ENCODE results near the gene KLHL36. TPM values are rescaled to one million over a fixed set of nuclear protein-coding genes. Genes with fewer than 3 reads are reported as not detected.

Gene KLHL36
- total RNA-seq, 6 experiments from 2014 or later: 20.1 to 31.3 (median 21.9) TPM

- TF ChIP-seq CTCF (IDR thresholded peaks at IDR 0.05) (no peak), POLR2A (IDR thresholded peaks at IDR 0.05) (no peak)
- H3K27ac ChIP-seq: peak overlapping the region in 1 of 3 donors; percentile 5
These were observed 6.5 kb upstream of the KLHL36 start for GRCh38 chr16:84641643-84642358.

DNA sequence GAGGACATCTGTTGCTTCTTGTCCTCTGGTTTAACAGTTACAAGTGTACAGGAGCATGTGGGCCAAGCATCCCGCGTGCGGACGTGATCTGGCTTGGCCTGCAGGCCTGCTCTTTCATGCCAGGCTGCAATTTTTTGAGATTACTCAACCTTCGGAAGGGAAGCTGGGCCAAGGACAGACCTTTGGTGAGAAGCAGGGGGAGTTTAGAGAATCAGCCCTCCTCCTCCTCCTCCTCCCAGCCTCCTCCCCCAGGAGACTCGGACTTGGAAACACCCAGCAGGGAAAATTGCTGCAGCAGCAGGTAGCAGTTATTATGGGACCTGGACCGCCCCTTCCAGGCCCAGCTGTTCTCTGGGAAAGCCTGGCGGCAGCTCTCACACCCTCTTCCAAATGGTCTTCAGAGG lies 5.1 kb upstream of the KLHL36 start:
- DNase-seq (peak; percentile 76 to 79 (median 76)), ATAC-seq (peak; percentile 78 to 90 (median 84))
- no peak overlapping the region for H3K27ac ChIP-seq

More at GRCh38 chr16:84641643-84642358, 6.5 kb upstream of the KLHL36 start:
- ATAC-seq (no peak), DNase-seq (no peak)
- H3K4me3 ChIP-seq: no peak overlapping the region
- no peaks in the 10 kb centered on the region for H3K9me3 ChIP-seq
- H3K36me3 ChIP-seq: no peaks in the 10 kb centered on the region
- 82% methylated on average over 4 of the region's 6 CpGs for WGBS (ENCODE audit: insufficient coverage, low coverage, low lambda C conversion rate, missing lambda C conversion rate)
- H3K4me1 ChIP-seq: peaks cover 0 to 11% (median 4%) of the 10 kb centered on the region in 4 donors
- no peaks in the 10 kb centered on the region for H3K27me3 ChIP-seq
- intact Hi-C loops (cut with DNase I): no loop called here

DNA sequence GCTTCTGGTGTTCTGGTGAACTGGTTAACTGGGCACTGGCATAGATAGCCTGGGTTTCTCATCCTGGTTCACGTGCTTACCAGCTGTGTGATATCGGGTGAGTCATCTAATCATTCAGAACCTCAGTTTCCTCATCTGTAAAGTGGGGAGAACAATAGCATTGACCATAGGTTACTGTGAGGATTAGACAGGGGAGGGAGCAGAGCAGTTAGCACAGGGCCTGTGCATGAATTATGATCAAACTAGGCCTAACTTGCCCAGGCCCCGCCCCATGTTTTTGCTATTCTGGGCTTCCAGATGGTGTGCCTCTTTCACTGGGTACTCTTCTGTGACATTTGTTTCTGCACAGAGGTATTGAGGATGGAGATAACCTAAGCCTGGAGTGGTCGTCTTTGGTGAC lies 4.6 kb upstream of the KLHL36 start:
- Histone ChIP-seq H3K27ac (no peak overlapping the region), H3K4me3 (no peak overlapping the region), H3K27me3 (no peaks in the 10 kb centered on the region), H3K9me3 (no peaks in the 10 kb centered on the region), H3K4me1 (peaks cover 0 to 11% (median 5%) of the 10 kb centered on the region in 4 donors), H3K36me3 (no peaks in the 10 kb centered on the region)
- TF ChIP-seq CTCF (IDR thresholded peaks at IDR 0.05): no peak
- TF ChIP-seq POLR2A (IDR thresholded peaks at IDR 0.05): no peak
- no peak for ATAC-seq
- DNase-seq: no peak
- intact Hi-C loops (cut with DNase I): no loop called here
- WGBS (ENCODE audit: insufficient coverage, low coverage, low lambda C conversion rate, missing lambda C conversion rate): 100% methylated on average over 1 of the region's 4 CpGs

More for the DNA sequence above, 5.1 kb upstream of the KLHL36 start:
- Histone ChIP-seq H3K36me3 (no peaks in the 10 kb centered on the region), H3K27me3 (no peaks in the 10 kb centered on the region), H3K4me1 (peaks cover 0 to 11% (median 5%) of the 10 kb centered on the region in 4 donors), H3K9me3 (no peaks in the 10 kb centered on the region), H3K4me3 (no peak overlapping the region)
- WGBS (ENCODE audit: insufficient coverage, low coverage, low lambda C conversion rate, missing lambda C conversion rate): 0% methylated on average over 1 of the region's 8 CpGs
- intact Hi-C loops (cut with DNase I): no loop called here
- TF ChIP-seq CTCF (IDR thresholded peaks at IDR 0.05): no peak
- no peak for TF ChIP-seq POLR2A (IDR thresholded peaks at IDR 0.05)

- Histone ChIP-seq H3K36me3 (peaks cover 0 to 16% (median 3%) of the 10 kb centered on the region in 4 donors), H3K27ac (peak overlapping the region; percentile 70 to 85 (median 79)), H3K9me3 (no peaks in the 10 kb centered on the region), H3K4me3 (peak overlapping the region; percentile 72 to 81 (median 77)), H3K4me1 (peaks cover 0 to 6% (median 3%) of the 10 kb centered on the region in 4 donors), H3K27me3 (no peaks in the 10 kb centered on the region)
- DNase-seq: peak; percentile 68 to 78 (median 74)
- intact Hi-C loops (cut with DNase I): no loop called here
- TF ChIP-seq POLR2A (IDR thresholded peaks at IDR 0.05) (no peak), CTCF (IDR thresholded peaks at IDR 0.05) (no peak)
- WGBS (ENCODE audit: insufficient coverage, low coverage, low lambda C conversion rate, missing lambda C conversion rate): 13% methylated on average over 5 of the region's 96 CpGs
- peak; percentile 78 to 87 (median 80) for ATAC-seq
These were observed 542 bp downstream of the KLHL36 start for GRCh38 chr16:84648595-84649510.

Measured in right lobe of liver (tissue), 6 donors.